ENCODE results near the gene INHBE.

INHBE gene

DNA sequence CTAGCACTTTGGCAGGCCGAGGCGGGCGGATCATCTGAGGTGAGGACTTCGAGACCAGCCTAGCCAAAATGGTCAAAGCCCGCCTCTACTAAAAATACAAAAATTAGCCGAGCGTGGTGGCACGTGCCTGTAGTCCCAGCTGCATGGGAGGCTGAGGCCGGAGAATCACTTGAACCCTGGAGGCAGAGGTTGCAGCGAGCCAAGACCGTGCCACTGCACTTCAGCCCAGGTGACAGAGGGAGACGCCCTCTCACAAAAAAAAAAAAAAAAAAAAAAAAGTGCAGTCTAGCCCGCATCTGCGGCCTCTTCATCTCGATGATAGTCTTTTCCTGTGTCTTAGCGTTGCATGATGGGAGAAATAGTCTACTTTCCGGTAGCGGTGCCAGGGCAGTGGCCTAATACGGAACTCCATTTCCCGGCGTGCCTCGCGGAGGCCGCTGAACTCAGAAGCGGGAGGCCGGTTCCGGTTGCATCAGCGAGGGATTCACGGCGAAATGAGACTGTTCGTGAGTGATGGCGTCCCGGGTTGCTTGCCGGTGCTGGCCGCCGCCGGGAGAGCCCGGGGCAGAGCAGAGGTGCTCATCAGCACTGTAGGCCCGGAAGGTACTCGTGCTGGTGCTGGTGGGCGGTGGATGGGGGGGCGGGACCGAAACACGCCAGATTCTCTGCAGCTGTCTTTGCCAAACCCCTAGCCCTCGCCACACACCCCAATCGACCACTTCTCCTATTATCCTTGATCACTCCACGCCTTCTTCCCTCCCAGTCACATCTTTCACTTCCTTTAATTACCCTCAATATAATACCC is 32.7 kb downstream of the INHBE start, which contains the start of gene MARS1 (continued):
- TF ChIP-seq OVOL3 (tag by site-specific recombination; IDR thresholded peaks at IDR 0.05), result no peak; the same call in 1 of the 2 replicates
- TF ChIP-seq HOXC10 (CRISPR knock-in tag; IDR thresholded peaks at IDR 0.05), result no peak
- TF ChIP-seq, protein P1, sequence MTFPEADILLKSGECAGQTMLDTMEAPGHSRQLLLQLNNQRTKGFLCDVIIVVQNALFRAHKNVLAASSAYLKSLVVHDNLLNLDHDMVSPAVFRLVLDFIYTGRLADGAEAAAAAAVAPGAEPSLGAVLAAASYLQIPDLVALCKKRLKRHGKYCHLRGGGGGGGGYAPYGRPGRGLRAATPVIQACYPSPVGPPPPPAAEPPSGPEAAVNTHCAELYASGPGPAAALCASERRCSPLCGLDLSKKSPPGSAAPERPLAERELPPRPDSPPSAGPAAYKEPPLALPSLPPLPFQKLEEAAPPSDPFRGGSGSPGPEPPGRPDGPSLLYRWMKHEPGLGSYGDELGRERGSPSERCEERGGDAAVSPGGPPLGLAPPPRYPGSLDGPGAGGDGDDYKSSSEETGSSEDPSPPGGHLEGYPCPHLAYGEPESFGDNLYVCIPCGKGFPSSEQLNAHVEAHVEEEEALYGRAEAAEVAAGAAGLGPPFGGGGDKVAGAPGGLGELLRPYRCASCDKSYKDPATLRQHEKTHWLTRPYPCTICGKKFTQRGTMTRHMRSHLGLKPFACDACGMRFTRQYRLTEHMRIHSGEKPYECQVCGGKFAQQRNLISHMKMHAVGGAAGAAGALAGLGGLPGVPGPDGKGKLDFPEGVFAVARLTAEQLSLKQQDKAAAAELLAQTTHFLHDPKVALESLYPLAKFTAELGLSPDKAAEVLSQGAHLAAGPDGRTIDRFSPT (tag by site-specific recombination; IDR thresholded peaks at IDR 0.05), result no peak
- TF ChIP-seq GLI2 (tag by site-specific recombination; IDR thresholded peaks at IDR 0.05; ENCODE audit: borderline replicate concordance, low read depth), result no peak
- TF ChIP-seq, protein P2, sequence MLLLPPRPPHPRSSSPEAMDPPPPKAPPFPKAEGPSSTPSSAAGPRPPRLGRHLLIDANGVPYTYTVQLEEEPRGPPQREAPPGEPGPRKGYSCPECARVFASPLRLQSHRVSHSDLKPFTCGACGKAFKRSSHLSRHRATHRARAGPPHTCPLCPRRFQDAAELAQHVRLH (tag by site-specific recombination; IDR thresholded peaks at IDR 0.05), result peak; percentile 64
- no peak for TF ChIP-seq ZNF658 (tag by site-specific recombination; IDR thresholded peaks at IDR 0.05)
- TF ChIP-seq, protein P3, sequence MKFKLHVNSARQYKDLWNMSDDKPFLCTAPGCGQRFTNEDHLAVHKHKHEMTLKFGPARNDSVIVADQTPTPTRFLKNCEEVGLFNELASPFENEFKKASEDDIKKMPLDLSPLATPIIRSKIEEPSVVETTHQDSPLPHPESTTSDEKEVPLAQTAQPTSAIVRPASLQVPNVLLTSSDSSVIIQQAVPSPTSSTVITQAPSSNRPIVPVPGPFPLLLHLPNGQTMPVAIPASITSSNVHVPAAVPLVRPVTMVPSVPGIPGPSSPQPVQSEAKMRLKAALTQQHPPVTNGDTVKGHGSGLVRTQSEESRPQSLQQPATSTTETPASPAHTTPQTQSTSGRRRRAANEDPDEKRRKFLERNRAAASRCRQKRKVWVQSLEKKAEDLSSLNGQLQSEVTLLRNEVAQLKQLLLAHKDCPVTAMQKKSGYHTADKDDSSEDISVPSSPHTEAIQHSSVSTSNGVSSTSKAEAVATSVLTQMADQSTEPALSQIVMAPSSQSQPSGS (tag by site-specific recombination; IDR thresholded peaks at IDR 0.05; ENCODE audit: low read depth), result no peak; the same call in 1 of the 2 replicates
- no peak for TF ChIP-seq ZNF10 (tag by site-specific recombination; IDR thresholded peaks at IDR 0.05)
- 0 out of 2 replicates have a peak, but pooled peaks have one; percentile 39 for TF ChIP-seq ZSCAN16 (tag by site-specific recombination; IDR thresholded peaks at IDR 0.05)
- no peak for TF ChIP-seq ZNF544 (tag by site-specific recombination; IDR thresholded peaks at IDR 0.05)
- peak; percentile 81 for TF ChIP-seq KLF9 (tag by site-specific recombination; IDR thresholded peaks at IDR 0.05; ENCODE audit: low read depth)
- 0 out of 2 replicates have a peak, but pooled peaks have one; percentile 14 for TF ChIP-seq ZNF266 (tag by site-specific recombination; IDR thresholded peaks at IDR 0.05; ENCODE audit: low read depth)
- TF ChIP-seq ZBTB1 (tag by site-specific recombination; IDR thresholded peaks at IDR 0.05), result no peak
- no peak for TF ChIP-seq ZNF837 (tag by site-specific recombination; IDR thresholded peaks at IDR 0.05)
- TF ChIP-seq ZNF48 (tag by site-specific recombination; IDR thresholded peaks at IDR 0.05), result no peak
- TF ChIP-seq ZNF138 (tag by site-specific recombination; IDR thresholded peaks at IDR 0.05; ENCODE audit: borderline replicate concordance), result no peak
- TF ChIP-seq, protein P4, sequence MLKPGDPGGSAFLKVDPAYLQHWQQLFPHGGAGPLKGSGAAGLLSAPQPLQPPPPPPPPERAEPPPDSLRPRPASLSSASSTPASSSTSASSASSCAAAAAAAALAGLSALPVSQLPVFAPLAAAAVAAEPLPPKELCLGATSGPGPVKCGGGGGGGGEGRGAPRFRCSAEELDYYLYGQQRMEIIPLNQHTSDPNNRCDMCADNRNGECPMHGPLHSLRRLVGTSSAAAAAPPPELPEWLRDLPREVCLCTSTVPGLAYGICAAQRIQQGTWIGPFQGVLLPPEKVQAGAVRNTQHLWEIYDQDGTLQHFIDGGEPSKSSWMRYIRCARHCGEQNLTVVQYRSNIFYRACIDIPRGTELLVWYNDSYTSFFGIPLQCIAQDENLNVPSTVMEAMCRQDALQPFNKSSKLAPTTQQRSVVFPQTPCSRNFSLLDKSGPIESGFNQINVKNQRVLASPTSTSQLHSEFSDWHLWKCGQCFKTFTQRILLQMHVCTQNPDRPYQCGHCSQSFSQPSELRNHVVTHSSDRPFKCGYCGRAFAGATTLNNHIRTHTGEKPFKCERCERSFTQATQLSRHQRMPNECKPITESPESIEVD (tag by site-specific recombination; IDR thresholded peaks at IDR 0.05), result no peak
- TF ChIP-seq, protein P5, sequence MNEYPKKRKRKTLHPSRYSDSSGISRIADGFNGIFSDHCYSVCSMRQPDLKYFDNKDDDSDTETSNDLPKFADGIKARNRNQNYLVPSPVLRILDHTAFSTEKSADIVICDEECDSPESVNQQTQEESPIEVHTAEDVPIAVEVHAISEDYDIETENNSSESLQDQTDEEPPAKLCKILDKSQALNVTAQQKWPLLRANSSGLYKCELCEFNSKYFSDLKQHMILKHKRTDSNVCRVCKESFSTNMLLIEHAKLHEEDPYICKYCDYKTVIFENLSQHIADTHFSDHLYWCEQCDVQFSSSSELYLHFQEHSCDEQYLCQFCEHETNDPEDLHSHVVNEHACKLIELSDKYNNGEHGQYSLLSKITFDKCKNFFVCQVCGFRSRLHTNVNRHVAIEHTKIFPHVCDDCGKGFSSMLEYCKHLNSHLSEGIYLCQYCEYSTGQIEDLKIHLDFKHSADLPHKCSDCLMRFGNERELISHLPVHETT (tag by site-specific recombination; IDR thresholded peaks at IDR 0.05), result peak; percentile 72
- peak; percentile 94 for TF ChIP-seq KLF7 (tag by site-specific recombination; IDR thresholded peaks at IDR 0.05; ENCODE audit: borderline replicate concordance)
- no peak for TF ChIP-seq ZIC2 (tag by site-specific recombination; IDR thresholded peaks at IDR 0.05)
- no peak for TF ChIP-seq ZNF423 (tag by site-specific recombination; IDR thresholded peaks at IDR 0.05)
- TF ChIP-seq ZNF664 (tag by site-specific recombination; IDR thresholded peaks at IDR 0.05), result no peak
- TF ChIP-seq ZNF514 (tag by site-specific recombination; IDR thresholded peaks at IDR 0.05), result no peak
- peak; percentile 83 for TF ChIP-seq ZNF629 (tag by site-specific recombination; IDR thresholded peaks at IDR 0.05)
- no peak for TF ChIP-seq ZNF140 (tag by site-specific recombination; IDR thresholded peaks at IDR 0.05)
- 0 out of 2 replicates have a peak, but pooled peaks have one; percentile 23 for TF ChIP-seq ZNF701 (tag by site-specific recombination; IDR thresholded peaks at IDR 0.05)
- TF ChIP-seq, protein P6, sequence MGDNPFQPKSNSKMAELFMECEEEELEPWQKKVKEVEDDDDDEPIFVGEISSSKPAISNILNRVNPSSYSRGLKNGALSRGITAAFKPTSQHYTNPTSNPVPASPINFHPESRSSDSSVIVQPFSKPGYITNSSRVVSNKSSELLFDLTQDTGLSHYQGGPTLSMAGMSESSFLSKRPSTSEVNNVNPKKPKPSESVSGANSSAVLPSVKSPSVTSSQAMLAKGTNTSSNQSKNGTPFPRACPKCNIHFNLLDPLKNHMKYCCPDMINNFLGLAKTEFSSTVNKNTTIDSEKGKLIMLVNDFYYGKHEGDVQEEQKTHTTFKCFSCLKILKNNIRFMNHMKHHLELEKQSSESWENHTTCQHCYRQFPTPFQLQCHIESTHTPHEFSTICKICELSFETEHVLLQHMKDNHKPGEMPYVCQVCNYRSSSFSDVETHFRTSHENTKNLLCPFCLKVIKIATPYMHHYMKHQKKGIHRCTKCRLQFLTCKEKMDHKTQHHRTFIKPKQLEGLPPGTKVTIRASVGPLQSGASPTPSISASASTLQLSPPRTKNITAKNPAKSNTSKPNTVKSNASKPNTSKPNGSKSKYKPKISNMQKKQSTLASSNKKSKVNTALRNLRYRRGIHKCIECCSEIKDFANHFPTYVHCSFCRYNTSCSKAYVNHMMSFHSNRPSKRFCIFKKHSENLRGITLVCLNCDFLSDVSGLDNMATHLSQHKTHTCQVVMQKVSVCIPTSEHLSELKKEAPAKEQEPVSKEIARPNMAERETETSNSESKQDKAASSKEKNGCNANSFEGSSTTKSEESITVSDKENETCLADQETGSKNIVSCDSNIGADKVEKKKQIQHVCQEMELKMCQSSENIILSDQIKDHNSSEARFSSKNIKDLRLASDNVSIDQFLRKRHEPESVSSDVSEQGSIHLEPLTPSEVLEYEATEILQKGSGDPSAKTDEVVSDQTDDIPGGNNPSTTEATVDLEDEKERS (tag by site-specific recombination; IDR thresholded peaks at IDR 0.05), result no peak
- TF ChIP-seq, protein P7, sequence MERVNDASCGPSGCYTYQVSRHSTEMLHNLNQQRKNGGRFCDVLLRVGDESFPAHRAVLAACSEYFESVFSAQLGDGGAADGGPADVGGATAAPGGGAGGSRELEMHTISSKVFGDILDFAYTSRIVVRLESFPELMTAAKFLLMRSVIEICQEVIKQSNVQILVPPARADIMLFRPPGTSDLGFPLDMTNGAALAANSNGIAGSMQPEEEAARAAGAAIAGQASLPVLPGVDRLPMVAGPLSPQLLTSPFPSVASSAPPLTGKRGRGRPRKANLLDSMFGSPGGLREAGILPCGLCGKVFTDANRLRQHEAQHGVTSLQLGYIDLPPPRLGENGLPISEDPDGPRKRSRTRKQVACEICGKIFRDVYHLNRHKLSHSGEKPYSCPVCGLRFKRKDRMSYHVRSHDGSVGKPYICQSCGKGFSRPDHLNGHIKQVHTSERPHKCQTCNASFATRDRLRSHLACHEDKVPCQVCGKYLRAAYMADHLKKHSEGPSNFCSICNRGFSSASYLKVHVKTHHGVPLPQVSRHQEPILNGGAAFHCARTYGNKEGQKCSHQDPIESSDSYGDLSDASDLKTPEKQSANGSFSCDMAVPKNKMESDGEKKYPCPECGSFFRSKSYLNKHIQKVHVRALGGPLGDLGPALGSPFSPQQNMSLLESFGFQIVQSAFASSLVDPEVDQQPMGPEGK (tag by site-specific recombination; IDR thresholded peaks at IDR 0.05), result peak; percentile 40; the same call in 1 of the 2 replicates

Measured in HEK293 (cell line).